Omental fat pad (tissue), 4 donors: ENCODE measurements around the gene MECP2. TPM values are rescaled to one million over a fixed set of nuclear protein-coding genes. Genes with fewer than 3 reads are reported as not detected.
A peak's percentile ranks its signal among the peaks of the same experiment; 100 is the strongest.
"Not testable (repeated sequence)": the region's sequence is repeated elsewhere in the genome, so short reads cannot be mapped to it uniquely, and the experiment has no call there.

Experiments
- ATAC-seq: fragments of 150-250 bp; one replicate; pipeline ENCODE4 v1.9.1; 2016; ENCODE audit warnings: mild to moderate bottlenecking, moderate library complexity; ENCODE audit not compliant: low FRiP score
- DNase-seq: peaks from one replicate; pipeline ENCODE4 v3.0.0-alpha.2; 2019; ENCODE audit warnings: low spot score
- CTCF ChIP-seq, 3 donors: fragments of 450-650 bp; IDR thresholded peaks; one replicate each; pipeline ENCODE4 v1.5.1; 2016 to 2017; ENCODE audit warnings: antibody characterized with exemption in 3 of 3, mild to moderate bottlenecking in 3 of 3, moderate library complexity in 2 of 3
- total RNA-seq, 4 donors: library from RNA; depleted of rRNA; stranded (reverse); fragments of >200 nt; gene quantifications; one replicate each; pipeline ENCODE4 v1.1.0, GENCODE V29; 2016

Gene MECP2
- total RNA-seq, 4 donors from 2014 or later, result 48.8 to 66.7 (median 56.0) TPM

- no peak for TF ChIP-seq CTCF (IDR thresholded peaks at IDR 0.05)
- no peak for DNase-seq
- ATAC-seq, result no peak
Observed at GRCh38 chrX:154006947-154007346, 90.6 kb downstream of the MECP2 start.

- TF ChIP-seq CTCF (IDR thresholded peaks at IDR 0.05), result no peak
- DNase-seq (no peak), ATAC-seq (no peak)
Observed at GRCh38 chrX:154004315-154004714, 93.2 kb downstream of the MECP2 start.

GRCh38 chrX:154002215-154002719, 95.2 kb downstream of the MECP2 start:
- ATAC-seq, result peak; percentile 70
- no peak for DNase-seq
- no peak for TF ChIP-seq CTCF (IDR thresholded peaks at IDR 0.05)

GRCh38 chrX:154000051-154000450, 97.5 kb downstream of the MECP2 start:
- no peak for DNase-seq
- peak; percentile 15 for ATAC-seq
- no peak for TF ChIP-seq CTCF (IDR thresholded peaks at IDR 0.05)

- no peak for ATAC-seq
Observed at GRCh38 chrX:153999359-154000037, 98.0 kb downstream of the MECP2 start.

GRCh38 chrX:153995504-153995903, 102.0 kb downstream of the MECP2 start:
- TF ChIP-seq CTCF (IDR thresholded peaks at IDR 0.05), result no peak
- DNase-seq (no peak), ATAC-seq (no peak)

More at GRCh38 chrX:153999359-154000037, 98.0 kb downstream of the MECP2 start:
- DNase-seq, result no peak
- no peak for TF ChIP-seq CTCF (IDR thresholded peaks at IDR 0.05)

- ATAC-seq, DNase-seq: not testable (repeated sequence)
Observed at GRCh38 chrX:153994398-153994797, 103.1 kb downstream of the MECP2 start.
